ENCODE results near the gene SHMT2. TPM values are rescaled to one million over a fixed set of nuclear protein-coding genes. Genes with fewer than 3 reads are reported as not detected.

The SHMT2 gene
- total RNA-seq, 1 donor from 2014 or later, result 197 TPM

DNA sequence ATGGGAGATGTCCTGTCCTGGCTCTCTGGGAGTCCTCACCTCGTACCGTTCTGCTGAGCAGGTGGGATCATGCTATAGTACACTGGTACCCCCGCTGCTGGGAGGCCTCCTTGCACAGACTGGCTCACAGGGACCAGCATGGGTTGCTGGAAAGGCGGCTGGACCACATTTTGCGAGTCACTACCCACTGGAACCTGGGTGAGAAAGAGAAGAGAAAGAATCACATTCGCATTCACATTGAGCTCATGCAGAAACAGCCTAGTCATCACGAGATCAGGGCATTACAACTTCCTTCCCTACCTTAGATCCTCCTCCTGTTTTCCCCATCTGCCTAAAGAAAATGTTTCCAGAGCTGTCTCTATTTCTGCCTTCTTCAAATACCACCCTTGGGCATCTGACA is 38.8 kb downstream of the SHMT2 start:
- H3K4me1 ChIP-seq (ENCODE audit: insufficient read depth, low read length), result peaks cover 3% of the 10 kb centered on the region
- no peak overlapping the region for H3K4me2 ChIP-seq (ENCODE audit: low read length)
- H2AFZ ChIP-seq (ENCODE audit: low read depth, low read length), result no peak overlapping the region
- no peak overlapping the region for H3K9ac ChIP-seq (ENCODE audit: low read length)
- H3K9me3 ChIP-seq (ENCODE audit: insufficient read depth, low read depth, low read length), result no peaks in the 10 kb centered on the region
- DNase-seq (ENCODE audit: low read depth), result no peak
- no peak for FAIRE-seq
- no peak overlapping the region for H3K4me3 Mint-ChIP-seq (ENCODE audit: unreplicated experiment)
- H3K4me3 ChIP-seq (ENCODE audit: insufficient read depth, low read depth, low read length), result no peak overlapping the region
- no peak for TF ChIP-seq EZH2 (IDR thresholded peaks at IDR 0.05; ENCODE audit: insufficient read depth, low read length)
- TF ChIP-seq CTCF (IDR thresholded peaks at IDR 0.05; ENCODE audit: insufficient read depth, low read depth, low read length), result no peak
- H3K27ac Mint-ChIP-seq (ENCODE audit: unreplicated experiment), result peak overlapping the region; percentile 42
- H3K27me3 ChIP-seq (ENCODE audit: insufficient read depth, low read length), result no peaks in the 10 kb centered on the region
- no peaks in the 10 kb centered on the region for H3K9me3 Mint-ChIP-seq (ENCODE audit: unreplicated experiment)
- peaks cover 18% of the 10 kb centered on the region for H3K36me3 ChIP-seq (ENCODE audit: insufficient read depth, low read length)
- no peaks in the 10 kb centered on the region for H3K27me3 Mint-ChIP-seq (ENCODE audit: low read depth, unreplicated experiment)
- H3K36me3 Mint-ChIP-seq (ENCODE audit: low read depth, unreplicated experiment), result peaks cover 15% of the 10 kb centered on the region
- no peak overlapping the region for H3K27ac ChIP-seq (ENCODE audit: low read depth, low read length)
- no peaks in the 10 kb centered on the region for H4K20me1 ChIP-seq (ENCODE audit: insufficient read depth, low read length)
- peaks cover 18% of the 10 kb centered on the region for H3K4me1 Mint-ChIP-seq (ENCODE audit: low read depth, unreplicated experiment)
- no peaks in the 10 kb centered on the region for H3K79me2 ChIP-seq (ENCODE audit: insufficient read depth, low read length)

- no peak overlapping the region for H3K27ac ChIP-seq (ENCODE audit: low read depth, low read length)
- H3K27me3 Mint-ChIP-seq (ENCODE audit: low read depth, unreplicated experiment), result no peaks in the 10 kb centered on the region
- H3K4me1 Mint-ChIP-seq (ENCODE audit: low read depth, unreplicated experiment), result peaks cover 21% of the 10 kb centered on the region
- H3K4me1 ChIP-seq (ENCODE audit: insufficient read depth, low read length), result peaks cover 3% of the 10 kb centered on the region
- H3K4me2 ChIP-seq (ENCODE audit: low read length), result no peak overlapping the region
- H3K27me3 ChIP-seq (ENCODE audit: insufficient read depth, low read length), result no peaks in the 10 kb centered on the region
- no peak overlapping the region for H3K9ac ChIP-seq (ENCODE audit: low read length)
- H3K27ac Mint-ChIP-seq (ENCODE audit: unreplicated experiment), result no peak overlapping the region
- H2AFZ ChIP-seq (ENCODE audit: low read depth, low read length), result no peak overlapping the region
- DNase-seq (ENCODE audit: low read depth) (no peak), FAIRE-seq (no peak)
- H3K36me3 ChIP-seq (ENCODE audit: insufficient read depth, low read length), result peaks cover 18% of the 10 kb centered on the region
- no peaks in the 10 kb centered on the region for H3K79me2 ChIP-seq (ENCODE audit: insufficient read depth, low read length)
- no peaks in the 10 kb centered on the region for H3K9me3 Mint-ChIP-seq (ENCODE audit: unreplicated experiment)
- no peak overlapping the region for H3K4me3 Mint-ChIP-seq (ENCODE audit: unreplicated experiment)
- H3K36me3 Mint-ChIP-seq (ENCODE audit: low read depth, unreplicated experiment), result peaks cover 13% of the 10 kb centered on the region
- no peak overlapping the region for H3K4me3 ChIP-seq (ENCODE audit: insufficient read depth, low read depth, low read length)
- no peaks in the 10 kb centered on the region for H4K20me1 ChIP-seq (ENCODE audit: insufficient read depth, low read length)
- no peaks in the 10 kb centered on the region for H3K9me3 ChIP-seq (ENCODE audit: insufficient read depth, low read depth, low read length)
- no peak for TF ChIP-seq CTCF (IDR thresholded peaks at IDR 0.05; ENCODE audit: insufficient read depth, low read depth, low read length)
- no peak for TF ChIP-seq EZH2 (IDR thresholded peaks at IDR 0.05; ENCODE audit: insufficient read depth, low read length)
Measured at GRCh38 chr12:57270966-57271470, 41.5 kb downstream of the SHMT2 start.

GRCh38 chr12:57272337-57273151 is 43.0 kb downstream of the SHMT2 start:
- Histone ChIP-seq H4K20me1 (ENCODE audit: insufficient read depth, low read length) (no peaks in the 10 kb centered on the region), H3K4me1 (ENCODE audit: insufficient read depth, low read length) (peaks cover 3% of the 10 kb centered on the region), H2AFZ (ENCODE audit: low read depth, low read length) (no peak overlapping the region), H3K27me3 (ENCODE audit: insufficient read depth, low read length) (no peaks in the 10 kb centered on the region), H3K9me3 (ENCODE audit: insufficient read depth, low read depth, low read length) (no peaks in the 10 kb centered on the region), H3K27ac (ENCODE audit: low read depth, low read length) (no peak overlapping the region), H3K4me3 (ENCODE audit: insufficient read depth, low read depth, low read length) (no peak overlapping the region), H3K4me2 (ENCODE audit: low read length) (peak overlapping the region; percentile 15), H3K36me3 (ENCODE audit: insufficient read depth, low read length) (peaks cover 18% of the 10 kb centered on the region), H3K79me2 (ENCODE audit: insufficient read depth, low read length) (no peaks in the 10 kb centered on the region), H3K9ac (ENCODE audit: low read length) (peak overlapping the region; percentile 10)
- TF ChIP-seq EZH2 (IDR thresholded peaks at IDR 0.05; ENCODE audit: insufficient read depth, low read length) (no peak), CTCF (IDR thresholded peaks at IDR 0.05; ENCODE audit: insufficient read depth, low read depth, low read length) (no peak)
- H3K27me3 Mint-ChIP-seq (ENCODE audit: low read depth, unreplicated experiment), result no peaks in the 10 kb centered on the region
- peak overlapping the region; percentile 41 for H3K4me3 Mint-ChIP-seq (ENCODE audit: unreplicated experiment)
- H3K4me1 Mint-ChIP-seq (ENCODE audit: low read depth, unreplicated experiment), result peaks cover 21% of the 10 kb centered on the region
- peaks cover 11% of the 10 kb centered on the region for H3K36me3 Mint-ChIP-seq (ENCODE audit: low read depth, unreplicated experiment)
- FAIRE-seq (no peak), DNase-seq (ENCODE audit: low read depth) (peak; percentile 38)
- H3K27ac Mint-ChIP-seq (ENCODE audit: unreplicated experiment), result peak overlapping the region; percentile 22
- no peaks in the 10 kb centered on the region for H3K9me3 Mint-ChIP-seq (ENCODE audit: unreplicated experiment)
